ENCODE results near the gene MDP1.

MDP1 gene

DNA sequence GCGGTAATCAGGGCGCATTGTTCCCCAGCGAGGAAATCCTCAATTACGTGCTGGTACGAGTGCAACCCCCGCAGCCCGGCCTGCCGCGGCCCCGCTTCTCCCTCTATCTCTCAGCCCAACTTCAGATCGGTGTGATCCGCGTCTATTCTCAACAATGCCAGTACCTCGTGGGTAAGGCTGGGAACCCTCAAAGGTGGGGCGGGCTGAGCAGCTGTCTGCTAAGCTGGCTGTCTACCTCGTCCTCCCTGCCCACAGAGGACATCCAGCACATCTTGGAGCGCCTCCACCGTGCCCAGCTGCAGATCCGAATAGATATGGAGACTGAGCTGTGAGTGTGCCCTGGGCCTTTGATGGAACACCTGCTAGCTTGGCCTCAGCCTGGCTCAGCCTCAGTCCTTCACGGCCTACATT is 43.0 kb downstream of the MDP1 start:
- H3K27me3 ChIP-seq = no peaks in the 10 kb centered on the region
- peaks cover 4% of the 10 kb centered on the region for H3K36me3 ChIP-seq
- H3K4me3 ChIP-seq (ENCODE audit: low read depth, low read length) = no peak overlapping the region
- H3K9me3 ChIP-seq = no peaks in the 10 kb centered on the region
- TF ChIP-seq, protein P1, sequence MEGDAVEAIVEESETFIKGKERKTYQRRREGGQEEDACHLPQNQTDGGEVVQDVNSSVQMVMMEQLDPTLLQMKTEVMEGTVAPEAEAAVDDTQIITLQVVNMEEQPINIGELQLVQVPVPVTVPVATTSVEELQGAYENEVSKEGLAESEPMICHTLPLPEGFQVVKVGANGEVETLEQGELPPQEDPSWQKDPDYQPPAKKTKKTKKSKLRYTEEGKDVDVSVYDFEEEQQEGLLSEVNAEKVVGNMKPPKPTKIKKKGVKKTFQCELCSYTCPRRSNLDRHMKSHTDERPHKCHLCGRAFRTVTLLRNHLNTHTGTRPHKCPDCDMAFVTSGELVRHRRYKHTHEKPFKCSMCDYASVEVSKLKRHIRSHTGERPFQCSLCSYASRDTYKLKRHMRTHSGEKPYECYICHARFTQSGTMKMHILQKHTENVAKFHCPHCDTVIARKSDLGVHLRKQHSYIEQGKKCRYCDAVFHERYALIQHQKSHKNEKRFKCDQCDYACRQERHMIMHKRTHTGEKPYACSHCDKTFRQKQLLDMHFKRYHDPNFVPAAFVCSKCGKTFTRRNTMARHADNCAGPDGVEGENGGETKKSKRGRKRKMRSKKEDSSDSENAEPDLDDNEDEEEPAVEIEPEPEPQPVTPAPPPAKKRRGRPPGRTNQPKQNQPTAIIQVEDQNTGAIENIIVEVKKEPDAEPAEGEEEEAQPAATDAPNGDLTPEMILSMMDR (IDR thresholded peaks at IDR 0.05; ENCODE audit: low read depth, low read length) = no peak
- no peaks in the 10 kb centered on the region for H3K4me1 ChIP-seq
- no peak for DNase-seq

DNA sequence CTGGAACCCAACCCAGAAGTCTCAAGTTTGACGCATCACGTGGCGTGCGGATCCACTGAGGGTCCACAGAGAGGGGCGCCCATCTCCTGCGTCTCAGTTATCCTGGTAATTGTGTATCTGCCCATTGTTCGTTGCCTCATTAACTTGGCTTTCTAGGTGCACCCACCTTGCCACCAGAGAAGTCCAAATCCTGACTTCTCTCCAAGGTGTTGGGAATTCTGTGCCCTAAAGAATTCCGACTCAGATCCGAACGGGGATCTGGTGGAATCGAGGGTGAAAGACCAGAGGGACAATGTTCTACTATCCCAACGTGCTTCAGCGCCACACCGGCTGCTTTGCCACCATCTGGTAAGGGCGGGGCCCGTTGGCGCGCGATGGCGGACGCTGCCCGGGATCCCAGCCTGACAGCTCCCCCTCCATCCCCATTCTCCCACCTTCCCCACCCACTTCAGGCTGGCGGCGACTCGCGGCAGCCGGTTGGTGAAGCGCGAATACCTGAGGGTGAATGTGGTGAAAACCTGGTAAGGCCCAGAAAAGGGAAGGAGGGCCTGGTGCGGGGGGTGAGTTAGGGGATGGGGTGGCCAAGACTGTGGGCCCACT is 43.5 kb downstream of the MDP1 start:
- no peak for DNase-seq
- peak overlapping the region; percentile 62 for H3K4me3 ChIP-seq (ENCODE audit: low read depth, low read length)
- H3K4me1 ChIP-seq = no peaks in the 10 kb centered on the region
- H3K9me3 ChIP-seq = no peaks in the 10 kb centered on the region
- H3K36me3 ChIP-seq = peaks cover 4% of the 10 kb centered on the region
- TF ChIP-seq, protein P1 (IDR thresholded peaks at IDR 0.05; ENCODE audit: low read depth, low read length) = no peak
- no peaks in the 10 kb centered on the region for H3K27me3 ChIP-seq

DNA sequence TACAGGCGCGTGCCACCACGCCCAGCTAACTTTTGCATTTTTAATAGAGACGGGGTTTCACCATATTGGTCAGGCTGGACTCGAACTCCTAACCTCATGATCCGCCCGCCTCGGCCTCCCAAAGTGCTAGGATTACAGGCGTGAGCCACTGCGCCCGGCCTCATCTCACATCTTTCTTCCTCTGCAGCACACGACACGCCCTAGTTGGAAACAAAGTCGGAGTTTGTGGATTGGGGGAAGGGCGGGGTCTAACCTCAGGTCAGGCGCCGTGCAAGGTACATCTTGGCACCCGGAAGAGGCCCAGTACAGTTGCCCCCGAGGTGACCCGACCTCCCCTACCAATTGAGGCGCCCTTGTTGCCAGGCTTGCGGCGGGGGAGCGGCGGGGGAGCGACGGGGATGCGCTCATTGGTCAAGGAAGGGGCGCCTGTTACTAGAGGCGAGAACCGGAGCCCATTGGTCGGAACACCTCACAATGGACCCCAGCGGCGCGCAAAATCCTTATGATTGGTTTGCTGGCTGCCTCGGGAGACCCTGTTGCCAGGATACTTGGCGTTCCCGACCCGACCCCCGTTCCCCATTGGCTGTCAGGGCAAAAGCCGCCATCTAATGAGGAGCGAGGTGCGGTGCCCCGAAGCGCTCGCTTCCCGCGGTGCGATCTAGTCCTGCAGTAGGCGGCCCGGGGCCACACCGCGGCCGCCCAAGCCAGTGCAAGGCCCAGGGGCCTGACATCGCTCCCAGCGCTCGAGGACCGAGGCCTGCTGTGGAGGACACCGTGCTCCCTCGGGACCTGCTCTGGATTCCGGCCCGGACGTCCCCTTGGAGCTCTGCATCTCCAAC is 44.2 kb downstream of the MDP1 start, which contains the start of gene REC8:
Gene REC8 (plus strand): TSS at position 659 of the 839 bp plus-strand sequence. CDS start 473 bp downstream, outside the sequence.
- no peaks in the 10 kb centered on the region for H3K9me3 ChIP-seq
- H3K4me3 ChIP-seq (ENCODE audit: low read depth, low read length) = peak within 1 kb of the TSS; percentile 62
- no peaks in the 10 kb centered on the region; the same call in none of the 2 replicates for H3K36me3 ChIP-seq
- DNase-seq = peak; percentile 94
- no peaks in the 10 kb centered on the region for H3K4me1 ChIP-seq
- no peaks in the 10 kb centered on the region for H3K27me3 ChIP-seq
- TF ChIP-seq, protein P1 (IDR thresholded peaks at IDR 0.05; ENCODE audit: low read depth, low read length) = no peak

DNA sequence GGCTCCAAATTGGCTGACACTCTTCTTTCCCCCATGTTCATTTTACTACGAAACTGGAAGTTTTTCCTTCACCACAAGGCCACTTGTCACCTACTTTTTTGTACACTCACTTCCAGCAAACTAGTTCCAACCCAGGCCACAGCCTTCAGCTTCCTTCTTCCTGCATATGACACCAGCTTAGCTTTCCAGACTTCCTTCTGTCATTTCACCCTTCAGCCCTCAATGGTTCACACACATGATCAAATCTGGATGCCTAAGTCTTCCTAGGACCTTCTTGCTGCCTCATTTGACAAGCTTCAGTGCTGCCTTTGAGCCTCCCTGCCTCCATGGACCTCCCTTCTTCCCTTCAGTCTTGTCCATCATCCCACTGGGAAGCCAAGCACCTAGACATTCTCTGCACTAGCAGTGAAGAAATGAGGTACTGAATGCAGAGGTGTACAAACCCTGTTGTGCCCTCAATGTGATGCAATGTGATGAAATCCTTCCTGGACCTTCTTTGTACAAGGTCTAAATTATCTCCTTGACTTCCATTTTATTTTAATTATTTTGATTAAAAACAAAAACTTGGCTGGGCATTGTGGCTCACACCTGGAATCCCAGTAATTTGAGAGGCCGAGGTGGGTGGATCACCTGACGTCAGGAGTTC is 48.3 kb downstream of the MDP1 start:
- H3K27me3 ChIP-seq = no peaks in the 10 kb centered on the region
- TF ChIP-seq, protein P1 (IDR thresholded peaks at IDR 0.05; ENCODE audit: low read depth, low read length) = no peak
- no peak for DNase-seq
- no peaks in the 10 kb centered on the region for H3K4me1 ChIP-seq
- no peaks in the 10 kb centered on the region for H3K9me3 ChIP-seq
- H3K4me3 ChIP-seq (ENCODE audit: low read depth, low read length) = no peak overlapping the region
- no peaks in the 10 kb centered on the region for H3K36me3 ChIP-seq

DNA sequence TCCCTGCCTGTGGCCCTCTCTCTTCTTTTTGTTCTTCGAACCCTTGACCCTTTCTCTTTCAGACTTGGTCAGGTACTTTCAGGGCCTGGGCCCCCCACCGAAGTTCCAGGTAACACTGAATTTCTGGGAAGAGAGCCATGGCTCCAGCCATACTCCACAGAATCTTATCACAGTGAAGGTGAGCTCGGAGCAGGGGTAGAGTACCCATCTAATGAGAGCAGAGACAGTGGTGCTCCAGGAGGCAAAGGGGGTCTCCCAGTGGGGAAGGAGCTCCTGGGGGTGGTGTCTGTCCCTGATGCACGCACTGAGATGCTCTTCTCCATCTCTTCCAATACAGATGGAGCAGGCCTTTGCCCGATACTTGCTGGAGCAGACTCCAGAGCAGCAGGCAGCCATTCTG is 50.1 kb downstream of the MDP1 start:
- TF ChIP-seq, protein P1 (IDR thresholded peaks at IDR 0.05; ENCODE audit: low read depth, low read length) = no peak
- no peaks in the 10 kb centered on the region for H3K9me3 ChIP-seq
- no peaks in the 10 kb centered on the region for H3K27me3 ChIP-seq
- no peak for DNase-seq
- no peaks in the 10 kb centered on the region for H3K36me3 ChIP-seq
- peaks cover 6% of the 10 kb centered on the region for H3K4me1 ChIP-seq
- H3K4me3 ChIP-seq (ENCODE audit: low read depth, low read length) = no peak overlapping the region

All from BE2C (cell line).